Erythroblast (primary cell): Measurements from ENCODE around the gene CCDC77.

Experiments used
- GATA1 ChIP-seq: IDR thresholded peaks from 2 replicates; pipeline ENCODE4 v1.6.1; 2011; ENCODE audit warnings: low read depth, mild to moderate bottlenecking, control low read depth, low read length, moderate library complexity
- POLR2A ChIP-seq: IDR thresholded peaks from 2 replicates; pipeline ENCODE4 v1.6.1; 2011; ENCODE audit warnings: mild to moderate bottlenecking, low read length

DNA sequence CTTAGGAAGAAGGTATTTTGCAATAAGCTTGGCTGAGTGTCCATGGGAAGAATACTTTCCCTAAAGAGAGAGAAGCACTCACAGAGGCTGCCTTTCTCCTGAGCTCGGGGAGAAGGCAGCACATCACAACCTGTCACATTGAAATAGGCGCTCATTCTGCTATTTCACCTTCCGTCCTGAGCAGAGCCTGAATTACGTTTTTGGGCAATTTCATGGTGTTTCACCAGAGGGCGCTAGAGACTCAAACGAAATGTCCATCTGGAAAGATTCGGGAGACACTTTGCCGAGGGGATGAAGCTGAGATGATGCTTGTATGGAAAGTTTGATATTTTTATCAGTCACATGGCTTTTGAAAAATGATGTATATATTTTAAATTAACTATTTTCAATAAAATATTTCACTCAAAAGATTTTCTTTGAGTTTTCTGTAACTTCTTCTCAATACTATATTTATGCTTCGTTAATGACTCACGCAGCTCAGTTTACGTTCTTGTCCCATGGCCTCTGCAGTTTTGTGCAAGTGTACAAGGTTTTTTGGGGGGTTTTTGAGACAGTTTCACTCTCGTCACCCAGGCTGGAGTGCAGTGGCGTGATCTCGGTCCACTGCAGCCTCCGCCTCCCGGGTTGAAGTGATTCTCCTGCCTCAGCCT is 40.9 kb downstream of the CCDC77 start:
- TF ChIP-seq POLR2A (no peak), GATA1 (no peak)
